Glutamatergic neuron (in vitro differentiated cells): Measurements from ENCODE around the gene PEAK1. TPM values are rescaled to one million over a fixed set of nuclear protein-coding genes. Genes with fewer than 3 reads are reported as not detected.

Source experiments
- DNase-seq: peaks from one replicate; pipeline ENCODE4 v3.0.0; 2022
- H3K27ac Mint-ChIP-seq: one replicate; pipeline ENCODE4 v1.8.0; 2020; ENCODE audit warnings: mild to moderate bottlenecking, mixed read lengths, inconsistent platforms; ENCODE audit not compliant: unreplicated experiment
- H3K27me3 Mint-ChIP-seq: one replicate; pipeline ENCODE4 v1.8.0; 2020; ENCODE audit warnings: mild to moderate bottlenecking, moderate library complexity, mixed read lengths, inconsistent platforms; ENCODE audit not compliant: unreplicated experiment
- H3K36me3 Mint-ChIP-seq: one replicate; pipeline ENCODE4 v1.8.0; 2020; ENCODE audit warnings: mild to moderate bottlenecking, mixed read lengths, inconsistent platforms; ENCODE audit not compliant: unreplicated experiment
- H3K4me1 Mint-ChIP-seq: one replicate; pipeline ENCODE4 v1.8.0; 2020; ENCODE audit warnings: mild to moderate bottlenecking, low read depth, mixed read lengths, inconsistent platforms; ENCODE audit not compliant: unreplicated experiment
- H3K4me3 Mint-ChIP-seq: one replicate; pipeline ENCODE4 v1.8.0; 2020; ENCODE audit warnings: mild to moderate bottlenecking, mixed read lengths, inconsistent platforms; ENCODE audit not compliant: unreplicated experiment
- H3K9me3 Mint-ChIP-seq: one replicate; pipeline ENCODE4 v1.8.0; 2020; ENCODE audit warnings: mild to moderate bottlenecking, moderate library complexity, mixed read lengths, inconsistent platforms; ENCODE audit not compliant: unreplicated experiment
- total RNA-seq: library from RNA; stranded (reverse); fragmentation: NEBNext Ultra II Directional; extraction: Animal tissue kit (Norgen Biotek cat#: 25700); gene quantifications from one replicate; pipeline ENCODE4 v1.2.1, GENCODE V29; 2021; ENCODE audit not compliant: unreplicated experiment
- TF ChIP-seq, protein P1 (sequence below): fragments of 200-600 bp; sonication (generic); IDR thresholded peaks from one replicate; pipeline ENCODE4 v1.5.0; 2021; ENCODE audit not compliant: partially characterized antibody, unreplicated experiment

Gene PEAK1
- total RNA-seq, 1 donor from 2014 or later = 110 TPM

DNA sequence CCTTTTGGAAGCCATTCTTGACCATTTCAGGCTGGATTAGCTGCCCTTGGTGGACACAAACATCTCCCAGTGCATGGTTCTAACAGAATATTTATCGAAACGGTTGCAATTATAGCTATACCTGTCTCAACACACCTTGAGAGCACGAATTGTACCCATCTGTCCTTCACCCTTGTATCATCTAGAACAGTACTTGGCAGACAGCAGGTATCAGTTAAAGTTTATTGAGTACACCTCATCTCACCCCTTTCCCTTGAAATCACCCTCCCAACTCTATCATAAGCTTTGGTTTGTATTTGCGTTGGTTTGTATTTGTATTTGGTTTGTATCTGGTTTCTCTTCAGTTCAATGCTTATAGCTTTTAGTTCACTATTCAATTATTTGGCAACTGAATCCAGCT lies 361.4 kb downstream of the PEAK1 start:
- peaks cover 25% of the 10 kb centered on the region for H3K4me1 Mint-ChIP-seq
- no peak for DNase-seq
- no peak overlapping the region for H3K4me3 Mint-ChIP-seq
- TF ChIP-seq, protein P1, sequence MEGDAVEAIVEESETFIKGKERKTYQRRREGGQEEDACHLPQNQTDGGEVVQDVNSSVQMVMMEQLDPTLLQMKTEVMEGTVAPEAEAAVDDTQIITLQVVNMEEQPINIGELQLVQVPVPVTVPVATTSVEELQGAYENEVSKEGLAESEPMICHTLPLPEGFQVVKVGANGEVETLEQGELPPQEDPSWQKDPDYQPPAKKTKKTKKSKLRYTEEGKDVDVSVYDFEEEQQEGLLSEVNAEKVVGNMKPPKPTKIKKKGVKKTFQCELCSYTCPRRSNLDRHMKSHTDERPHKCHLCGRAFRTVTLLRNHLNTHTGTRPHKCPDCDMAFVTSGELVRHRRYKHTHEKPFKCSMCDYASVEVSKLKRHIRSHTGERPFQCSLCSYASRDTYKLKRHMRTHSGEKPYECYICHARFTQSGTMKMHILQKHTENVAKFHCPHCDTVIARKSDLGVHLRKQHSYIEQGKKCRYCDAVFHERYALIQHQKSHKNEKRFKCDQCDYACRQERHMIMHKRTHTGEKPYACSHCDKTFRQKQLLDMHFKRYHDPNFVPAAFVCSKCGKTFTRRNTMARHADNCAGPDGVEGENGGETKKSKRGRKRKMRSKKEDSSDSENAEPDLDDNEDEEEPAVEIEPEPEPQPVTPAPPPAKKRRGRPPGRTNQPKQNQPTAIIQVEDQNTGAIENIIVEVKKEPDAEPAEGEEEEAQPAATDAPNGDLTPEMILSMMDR = no peak
- H3K36me3 Mint-ChIP-seq = no peaks in the 10 kb centered on the region
- H3K27me3 Mint-ChIP-seq = no peaks in the 10 kb centered on the region
- H3K9me3 Mint-ChIP-seq = peaks cover 4% of the 10 kb centered on the region
- H3K27ac Mint-ChIP-seq = no peak overlapping the region

DNA sequence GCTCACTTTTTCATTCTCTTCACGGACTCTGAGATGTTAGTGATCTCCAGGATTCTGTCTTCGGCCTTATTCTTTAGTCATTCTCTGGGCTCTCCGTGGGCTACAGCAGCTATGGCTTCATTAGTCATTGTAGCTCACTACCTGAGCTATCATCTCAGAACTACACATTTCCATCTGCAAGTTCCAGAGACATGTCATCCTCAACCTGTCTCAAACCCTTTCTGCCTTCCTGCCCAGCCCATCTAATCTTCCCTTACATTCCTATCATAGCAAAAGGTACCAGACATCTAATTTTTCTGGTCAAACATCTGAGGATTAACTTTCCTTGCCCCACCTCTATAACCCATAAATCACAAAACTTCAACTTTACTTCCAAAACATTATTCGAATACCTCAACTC lies 362.2 kb downstream of the PEAK1 start:
- no peak overlapping the region for H3K4me3 Mint-ChIP-seq
- no peaks in the 10 kb centered on the region for H3K36me3 Mint-ChIP-seq
- H3K27me3 Mint-ChIP-seq = no peaks in the 10 kb centered on the region
- H3K9me3 Mint-ChIP-seq = peaks cover 4% of the 10 kb centered on the region
- no peak for DNase-seq
- TF ChIP-seq, protein P1 = no peak
- no peak overlapping the region for H3K27ac Mint-ChIP-seq
- peaks cover 25% of the 10 kb centered on the region for H3K4me1 Mint-ChIP-seq

DNA sequence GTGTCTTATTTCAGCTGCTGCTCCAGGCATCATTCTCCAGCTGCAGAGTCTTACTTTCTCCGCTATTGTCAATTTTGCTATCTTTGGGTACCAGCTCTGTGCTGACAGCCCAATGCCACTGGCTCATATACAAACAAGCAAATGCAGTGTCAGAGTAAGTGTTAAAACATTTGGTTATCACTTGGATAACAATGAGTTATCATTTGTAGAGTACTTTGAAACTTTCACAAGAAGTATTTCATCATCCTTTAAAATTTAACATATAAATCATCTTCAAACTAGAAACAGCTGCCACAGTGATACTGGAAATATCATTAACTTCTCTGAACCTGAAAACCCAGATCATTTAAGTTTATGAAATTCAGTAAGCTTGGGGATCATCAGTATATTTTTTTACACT lies 362.8 kb downstream of the PEAK1 start:
- Mint-ChIP-seq H3K9me3 (peaks cover 4% of the 10 kb centered on the region), H3K4me1 (peaks cover 21% of the 10 kb centered on the region)

DNA sequence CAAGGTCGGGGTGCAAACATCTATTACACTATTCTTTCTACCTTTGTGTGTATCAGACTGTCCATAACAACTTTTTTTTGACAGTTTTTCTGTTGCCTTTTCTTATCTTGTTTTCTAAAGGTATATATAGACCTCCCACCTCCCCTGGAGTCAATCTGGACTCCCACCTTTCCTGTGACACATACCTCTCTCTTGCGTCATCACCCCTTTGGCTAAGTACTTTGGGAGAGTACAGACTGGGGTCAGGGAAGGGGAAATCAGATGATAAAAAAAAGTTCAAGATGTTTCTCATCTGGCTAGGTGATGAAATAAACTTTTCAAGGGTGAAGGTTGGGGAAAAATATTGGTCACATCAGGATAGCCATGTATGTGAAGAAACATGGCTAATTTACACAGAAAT lies 366.2 kb downstream of the PEAK1 start:
- Mint-ChIP-seq H3K4me1 (peaks cover 3% of the 10 kb centered on the region), H3K36me3 (no peaks in the 10 kb centered on the region), H3K27ac (no peak overlapping the region), H3K9me3 (peaks cover 4% of the 10 kb centered on the region), H3K27me3 (no peaks in the 10 kb centered on the region), H3K4me3 (no peak overlapping the region)
- no peak for DNase-seq
- TF ChIP-seq, protein P1 = no peak

More for the DNA sequence above, 362.8 kb downstream of the PEAK1 start:
- DNase-seq = no peak
- Mint-ChIP-seq H3K4me3 (no peak overlapping the region), H3K27ac (no peak overlapping the region), H3K36me3 (no peaks in the 10 kb centered on the region), H3K27me3 (no peaks in the 10 kb centered on the region)
- TF ChIP-seq, protein P1 = no peak

DNA sequence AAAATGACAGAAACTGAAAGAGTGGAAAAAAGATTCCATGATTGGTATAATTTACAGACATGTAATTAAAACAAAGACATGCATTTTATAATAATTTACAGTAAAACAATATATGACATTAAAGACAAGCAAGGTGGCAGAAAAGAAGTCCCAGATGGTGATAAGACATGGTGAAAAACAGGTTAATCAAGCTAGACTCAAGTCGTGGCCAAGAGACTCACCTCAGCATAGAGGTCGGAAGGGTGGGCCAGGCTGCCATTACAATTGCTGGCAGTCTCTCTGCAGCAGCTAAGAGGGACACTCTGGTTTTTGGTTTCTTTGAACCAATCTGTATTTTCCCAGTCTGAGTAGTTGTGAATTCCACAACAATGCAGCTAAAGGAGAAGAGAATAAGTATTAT lies 367.3 kb downstream of the PEAK1 start:
- no peaks in the 10 kb centered on the region for H3K36me3 Mint-ChIP-seq
- H3K4me1 Mint-ChIP-seq = peaks cover 3% of the 10 kb centered on the region
- H3K27ac Mint-ChIP-seq = no peak overlapping the region

More for the DNA sequence above, 367.3 kb downstream of the PEAK1 start:
- Mint-ChIP-seq H3K4me3 (no peak overlapping the region), H3K9me3 (peaks cover under 1% of the 10 kb centered on the region), H3K27me3 (no peaks in the 10 kb centered on the region)
- TF ChIP-seq, protein P1 = no peak
- no peak for DNase-seq

Other genes with a start within 250 kb of the PEAK1 start
- 62.1 TPM for gene HMG20A, start 784 bp upstream of the PEAK1 start, total RNA-seq
- gene LINGO1, start 212.8 kb upstream of the PEAK1 start, total RNA-seq = 180 TPM